Stimulated activated CD8-positive, alpha-beta memory T cell treated with anti-CD3 and anti-CD28 coated beads, Interleukin-12 subunit alpha, Interleukin-12 subunit beta, amount 100 ng/mL, for 1 hour (primary cell): Measurements from ENCODE around the gene CAMKMT.
"Not testable (repeated sequence)": the region's sequence is repeated elsewhere in the genome, so short reads cannot be mapped to it uniquely, and the experiment has no call there.

Experiments used
- DNase-seq: peaks from one replicate; pipeline ENCODE4 v3.0.0-alpha.2; 2020; ENCODE audit warnings: low read depth

CAMKMT gene

GRCh38 chr2:44360749-44361329, 908 bp upstream of the CAMKMT start:
- peak; percentile 1 for DNase-seq

- peak; percentile 20 for DNase-seq
Observed at GRCh38 chr2:44362207-44363015, 664 bp downstream of the CAMKMT start.

- no peak for DNase-seq
Observed at GRCh38 chr2:44364604-44365003, 2.9 kb downstream of the CAMKMT start.

- no peak for DNase-seq
Observed at GRCh38 chr2:44367591-44367990, 5.8 kb downstream of the CAMKMT start.

- DNase-seq: no peak
Observed at GRCh38 chr2:44369392-44369791, 7.6 kb downstream of the CAMKMT start.

- DNase-seq: no peak
Observed at GRCh38 chr2:44371445-44371844, 9.7 kb downstream of the CAMKMT start.

GRCh38 chr2:44372246-44372645, 10.5 kb downstream of the CAMKMT start:
- DNase-seq: no peak

- no peak for DNase-seq
Observed at GRCh38 chr2:44377486-44377885, 15.7 kb downstream of the CAMKMT start.

- DNase-seq: not testable (repeated sequence)
Observed at GRCh38 chr2:44385226-44385625, 23.5 kb downstream of the CAMKMT start.

GRCh38 chr2:44388877-44389276, 27.1 kb downstream of the CAMKMT start:
- DNase-seq: no peak

GRCh38 chr2:44389895-44390294, 28.1 kb downstream of the CAMKMT start:
- DNase-seq: no peak

GRCh38 chr2:44392338-44392943, 30.7 kb downstream of the CAMKMT start:
- peak; percentile 32 for DNase-seq

GRCh38 chr2:44397447-44398175, 35.9 kb downstream of the CAMKMT start:
- no peak for DNase-seq

GRCh38 chr2:44398243-44398897, 36.6 kb downstream of the CAMKMT start:
- DNase-seq: no peak

GRCh38 chr2:44420725-44421124, 59.0 kb downstream of the CAMKMT start:
- no peak for DNase-seq

GRCh38 chr2:44424211-44424610, 62.5 kb downstream of the CAMKMT start:
- no peak for DNase-seq

GRCh38 chr2:44429034-44429433, 67.3 kb downstream of the CAMKMT start:
- DNase-seq: no peak

GRCh38 chr2:44430342-44430741, 68.6 kb downstream of the CAMKMT start:
- no peak for DNase-seq

- DNase-seq: no peak
Observed at GRCh38 chr2:44433895-44434294, 72.1 kb downstream of the CAMKMT start.

- DNase-seq: no peak
Observed at GRCh38 chr2:44441200-44441599, 79.5 kb downstream of the CAMKMT start.

- DNase-seq: no peak
Observed at GRCh38 chr2:44442019-44442418, 80.3 kb downstream of the CAMKMT start.

- no peak for DNase-seq
Observed at GRCh38 chr2:44443517-44443916, 81.8 kb downstream of the CAMKMT start.
